SKM-1 (cell line): ENCODE data around the gene LCE1A.

ENCODE experiments used
- DNase-seq: peaks from one replicate; lab custom pipeline; 2025; ENCODE audit not compliant: unreplicated experiment; lab: John Stamatoyannopoulos, UW

The LCE1A gene

GRCh38 chr1:152827173-152827572 lies at the start of gene LCE1A:
LCE1A (plus strand) TSS chr1:152827473; CDS start chr1:152827473, 0 bp downstream.
- no peak for DNase-seq

- DNase-seq = peak; percentile 9
These were observed 49.6 kb upstream of the LCE1A start for GRCh38 chr1:152777510-152778137.

GRCh38 chr1:152783095-152783494 lies 44.2 kb upstream of the LCE1A start:
- DNase-seq = no peak

- DNase-seq = no peak
These were observed 41.2 kb upstream of the LCE1A start, which contains the start of gene LCE1E for GRCh38 chr1:152786077-152786476. LCE1E (plus strand) TSS chr1:152786257; CDS start chr1:152787300, 1,043 bp downstream.

GRCh38 chr1:152795686-152796085 lies 31.6 kb upstream of the LCE1A start:
- no peak for DNase-seq

- no peak for DNase-seq
These were observed 30.9 kb upstream of the LCE1A start, which contains the start of gene LCE1D for GRCh38 chr1:152796421-152796820. LCE1D (plus strand) TSS chr1:152796721; CDS start chr1:152797795, 1,074 bp downstream.

- no peak for DNase-seq
These were observed 25.9 kb upstream of the LCE1A start for GRCh38 chr1:152801333-152801732.

- DNase-seq = no peak
These were observed 20.7 kb upstream of the LCE1A start, which contains the start of gene LCE1C for GRCh38 chr1:152806576-152806975. LCE1C (minus strand) TSS chr1:152806651; CDS start chr1:152805478, 1,173 bp downstream.

GRCh38 chr1:152811050-152811449 lies 16.2 kb upstream of the LCE1A start:
- DNase-seq = no peak

- no peak for DNase-seq
These were observed 15.6 kb upstream of the LCE1A start, which contains the start of gene LCE1B for GRCh38 chr1:152811671-152812070. LCE1B (plus strand) TSS chr1:152811971; CDS start chr1:152812447, 476 bp downstream.

- DNase-seq = no peak
These were observed 10.0 kb upstream of the LCE1A start for GRCh38 chr1:152817309-152817708.

- DNase-seq = no peak
These were observed 4.0 kb upstream of the LCE1A start for GRCh38 chr1:152823294-152823693.

GRCh38 chr1:152824964-152825363 lies 2.3 kb upstream of the LCE1A start:
- DNase-seq = no peak

GRCh38 chr1:152836870-152837269 lies 9.6 kb downstream of the LCE1A start:
- no peak for DNase-seq

GRCh38 chr1:152842556-152842955 lies 15.3 kb downstream of the LCE1A start, which contains the start of gene LCE6A:
LCE6A (plus strand) TSS chr1:152842856; CDS start chr1:152843521, 665 bp downstream.
- no peak for DNase-seq

GRCh38 chr1:152855661-152856060 lies 28.4 kb downstream of the LCE1A start:
- DNase-seq = no peak

GRCh38 chr1:152858062-152858461 lies 30.8 kb downstream of the LCE1A start:
- DNase-seq = no peak

- no peak for DNase-seq
These were observed 32.4 kb downstream of the LCE1A start, which contains the start of gene LCE7A for GRCh38 chr1:152859696-152860095. LCE7A (plus strand) TSS chr1:152859996; CDS start chr1:152860698, 702 bp downstream.

- DNase-seq = no peak
These were observed 32.9 kb downstream of the LCE1A start for GRCh38 chr1:152860129-152860528.

- DNase-seq = no peak
These were observed 34.1 kb downstream of the LCE1A start for GRCh38 chr1:152861374-152861773.

- no peak for DNase-seq
These were observed 37.2 kb downstream of the LCE1A start for GRCh38 chr1:152864443-152864842.

GRCh38 chr1:152866321-152866720 lies 39.0 kb downstream of the LCE1A start:
- DNase-seq = no peak
